ENCODE measurements around the gene EHD2.

DNA sequence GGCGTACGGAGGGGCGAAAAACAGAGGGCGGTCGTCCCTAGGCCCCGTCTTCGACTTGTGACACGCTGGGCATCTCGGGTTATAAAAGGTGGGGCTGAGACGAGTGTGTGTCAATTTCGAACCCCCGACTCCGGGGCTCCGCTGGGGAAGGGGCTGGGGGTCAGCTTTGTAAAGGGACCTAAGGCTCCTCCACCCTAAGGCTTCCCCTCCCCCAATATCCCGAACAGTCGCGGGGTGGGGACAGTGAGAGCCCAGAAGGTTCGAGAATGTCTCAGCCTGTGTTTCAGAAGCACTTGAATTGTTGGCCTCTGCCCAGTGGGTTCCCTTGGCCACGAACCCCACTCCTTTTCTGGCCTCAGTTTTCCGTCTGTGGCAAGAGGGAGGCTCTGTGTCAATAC lies 65.7 kb downstream of the EHD2 start:
- no peak for TF ChIP-seq EZH2 (IDR thresholded peaks at IDR 0.05; ENCODE audit: borderline replicate concordance, low read depth, low read length, poor library complexity, severe bottlenecking)
- TF ChIP-seq, protein P1, sequence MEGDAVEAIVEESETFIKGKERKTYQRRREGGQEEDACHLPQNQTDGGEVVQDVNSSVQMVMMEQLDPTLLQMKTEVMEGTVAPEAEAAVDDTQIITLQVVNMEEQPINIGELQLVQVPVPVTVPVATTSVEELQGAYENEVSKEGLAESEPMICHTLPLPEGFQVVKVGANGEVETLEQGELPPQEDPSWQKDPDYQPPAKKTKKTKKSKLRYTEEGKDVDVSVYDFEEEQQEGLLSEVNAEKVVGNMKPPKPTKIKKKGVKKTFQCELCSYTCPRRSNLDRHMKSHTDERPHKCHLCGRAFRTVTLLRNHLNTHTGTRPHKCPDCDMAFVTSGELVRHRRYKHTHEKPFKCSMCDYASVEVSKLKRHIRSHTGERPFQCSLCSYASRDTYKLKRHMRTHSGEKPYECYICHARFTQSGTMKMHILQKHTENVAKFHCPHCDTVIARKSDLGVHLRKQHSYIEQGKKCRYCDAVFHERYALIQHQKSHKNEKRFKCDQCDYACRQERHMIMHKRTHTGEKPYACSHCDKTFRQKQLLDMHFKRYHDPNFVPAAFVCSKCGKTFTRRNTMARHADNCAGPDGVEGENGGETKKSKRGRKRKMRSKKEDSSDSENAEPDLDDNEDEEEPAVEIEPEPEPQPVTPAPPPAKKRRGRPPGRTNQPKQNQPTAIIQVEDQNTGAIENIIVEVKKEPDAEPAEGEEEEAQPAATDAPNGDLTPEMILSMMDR (conservative IDR thresholded peaks at IDR 0.05; ENCODE audit: low read depth, low read length) = no peak

Data from A673 (cell line).